Suppressor macrophage (primary cell): ENCODE results near the gene SVOPL.

Source experiments
- DNase-seq, 4 experiments: peaks; one replicate each; pipeline ENCODE4 v3.0.0-alpha.2; 2020 to 2022

The SVOPL gene

GRCh38 chr7:138555684-138556083 is 145.5 kb downstream of the SVOPL start:
- no peak for DNase-seq

- DNase-seq, result no peak
These were observed 146.5 kb downstream of the SVOPL start for GRCh38 chr7:138554674-138555073.

- DNase-seq, result no peak
These were observed 147.4 kb downstream of the SVOPL start for GRCh38 chr7:138553805-138554204.

- no peak for DNase-seq
These were observed 150.1 kb downstream of the SVOPL start for GRCh38 chr7:138551102-138551501.

GRCh38 chr7:138550337-138550736 is 150.8 kb downstream of the SVOPL start:
- no peak for DNase-seq

GRCh38 chr7:138549082-138549481 is 152.1 kb downstream of the SVOPL start:
- DNase-seq, result peak in 2 of 4 experiments; percentile 18 to 25

- no peak for DNase-seq
These were observed 154.3 kb downstream of the SVOPL start for GRCh38 chr7:138546829-138547228.

GRCh38 chr7:138546064-138546619 is 155.0 kb downstream of the SVOPL start:
- DNase-seq, result no peak

- no peak for DNase-seq
These were observed 156.0 kb downstream of the SVOPL start for GRCh38 chr7:138545123-138545522.
